ENCODE measurements around the gene UBAC1. TPM values are rescaled to one million over a fixed set of nuclear protein-coding genes. Genes with fewer than 3 reads are reported as not detected.
"Not testable (repeated sequence)": the region's sequence is repeated elsewhere in the genome, so short reads cannot be mapped to it uniquely, and the experiment has no call there.

Gene UBAC1
- total RNA-seq, 6 experiments from 2014 or later, result 15.2 to 27.0 (median 16.5) TPM

DNA sequence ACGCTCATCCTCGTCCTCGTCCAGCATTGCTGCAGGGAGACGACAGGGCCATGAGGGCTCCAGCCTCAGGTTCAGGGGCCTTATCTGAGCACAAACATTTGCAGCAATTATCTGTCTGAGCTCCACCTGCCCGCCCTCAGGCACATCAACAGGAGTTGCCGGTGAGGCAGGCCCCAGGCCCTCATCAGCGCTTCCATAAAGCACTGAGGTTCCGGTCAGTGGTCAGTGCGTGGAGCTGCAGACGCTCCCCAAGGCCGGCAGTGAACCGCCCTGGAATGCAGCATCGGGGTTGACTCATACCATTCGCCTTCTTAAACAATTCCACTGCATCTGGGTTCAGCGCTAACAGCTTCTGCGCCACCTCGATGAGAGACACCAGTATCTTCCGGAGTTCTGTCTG, 15.2 kb downstream of the UBAC1 start:
- no peak overlapping the region for H3K4me3 ChIP-seq
- TF ChIP-seq, protein P1, sequence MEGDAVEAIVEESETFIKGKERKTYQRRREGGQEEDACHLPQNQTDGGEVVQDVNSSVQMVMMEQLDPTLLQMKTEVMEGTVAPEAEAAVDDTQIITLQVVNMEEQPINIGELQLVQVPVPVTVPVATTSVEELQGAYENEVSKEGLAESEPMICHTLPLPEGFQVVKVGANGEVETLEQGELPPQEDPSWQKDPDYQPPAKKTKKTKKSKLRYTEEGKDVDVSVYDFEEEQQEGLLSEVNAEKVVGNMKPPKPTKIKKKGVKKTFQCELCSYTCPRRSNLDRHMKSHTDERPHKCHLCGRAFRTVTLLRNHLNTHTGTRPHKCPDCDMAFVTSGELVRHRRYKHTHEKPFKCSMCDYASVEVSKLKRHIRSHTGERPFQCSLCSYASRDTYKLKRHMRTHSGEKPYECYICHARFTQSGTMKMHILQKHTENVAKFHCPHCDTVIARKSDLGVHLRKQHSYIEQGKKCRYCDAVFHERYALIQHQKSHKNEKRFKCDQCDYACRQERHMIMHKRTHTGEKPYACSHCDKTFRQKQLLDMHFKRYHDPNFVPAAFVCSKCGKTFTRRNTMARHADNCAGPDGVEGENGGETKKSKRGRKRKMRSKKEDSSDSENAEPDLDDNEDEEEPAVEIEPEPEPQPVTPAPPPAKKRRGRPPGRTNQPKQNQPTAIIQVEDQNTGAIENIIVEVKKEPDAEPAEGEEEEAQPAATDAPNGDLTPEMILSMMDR (IDR thresholded peaks at IDR 0.05), result no peak
- TF ChIP-seq POLR2A (IDR thresholded peaks at IDR 0.05), result no peak
- intact Hi-C loops (cut with DNase I), result no loop called here
- no peaks in the 10 kb centered on the region for H3K27me3 ChIP-seq
- no peaks in the 10 kb centered on the region for H3K9me3 ChIP-seq
- DNase-seq, result no peak
- no peak for ATAC-seq
- no peaks in the 10 kb centered on the region for H3K4me1 ChIP-seq
- whole genome bisulfite sequencing (ENCODE audit: insufficient coverage, low coverage, low lambda C conversion rate, missing lambda C conversion rate), result no CpG with 5 or more reads among the region's 18 CpGs
- H3K36me3 ChIP-seq, result peaks cover 0 to 65% (median 22%) of the 10 kb centered on the region in 4 donors
- no peak overlapping the region for H3K27ac ChIP-seq

DNA sequence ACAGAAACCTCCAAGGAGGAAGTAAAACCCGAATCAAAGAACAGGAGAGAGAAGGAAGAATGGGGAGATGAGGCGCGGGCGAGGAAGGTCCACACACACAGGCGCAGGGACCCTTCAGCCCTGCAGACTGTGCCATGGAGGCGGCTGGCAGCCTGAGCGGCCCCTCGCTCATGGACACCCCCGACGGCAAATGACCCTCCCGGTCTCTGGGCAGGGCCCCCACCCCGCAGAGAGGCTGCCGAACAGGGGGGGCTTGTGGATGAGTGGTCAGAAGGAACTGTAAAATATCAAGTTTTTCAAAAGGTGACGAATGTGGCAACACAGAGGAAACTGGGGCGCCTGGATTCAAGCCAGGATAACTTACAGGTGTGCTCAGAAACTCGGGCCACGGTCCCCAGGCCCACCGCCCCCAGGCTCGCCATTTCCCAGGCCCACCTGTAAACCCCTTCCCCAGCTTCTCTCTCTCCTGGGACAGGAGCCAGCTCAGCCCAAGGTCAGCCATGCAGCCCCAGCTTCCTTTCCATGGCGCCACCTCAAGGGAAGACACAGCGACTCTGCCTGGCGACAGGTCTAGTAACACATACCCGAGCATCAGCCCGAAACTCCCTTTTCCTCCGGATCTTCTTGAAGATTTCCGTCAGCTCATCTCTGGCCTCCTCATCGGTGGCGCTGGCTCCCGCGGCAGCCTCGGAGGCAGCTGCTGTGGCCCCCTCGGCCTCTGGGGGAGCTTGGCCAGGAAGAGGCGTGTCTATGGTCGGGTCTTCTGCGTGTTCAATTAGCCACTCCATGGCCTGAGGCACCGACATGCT, 16.5 kb downstream of the UBAC1 start:
- H3K4me3 ChIP-seq, result no peak overlapping the region
- TF ChIP-seq, protein P1 (IDR thresholded peaks at IDR 0.05), result no peak
- no peak for TF ChIP-seq POLR2A (IDR thresholded peaks at IDR 0.05)
- intact Hi-C loops (cut with DNase I), result no loop called here
- H3K4me1 ChIP-seq, result no peaks in the 10 kb centered on the region
- no peak for ATAC-seq
- no peak overlapping the region for H3K27ac ChIP-seq
- 95% methylated on average over 4 of the region's 36 CpGs for WGBS (ENCODE audit: insufficient coverage, low coverage, low lambda C conversion rate, missing lambda C conversion rate)
- peaks cover 0 to 66% (median 22%) of the 10 kb centered on the region in 4 donors for H3K36me3 ChIP-seq
- H3K27me3 ChIP-seq, result no peaks in the 10 kb centered on the region
- no peak for DNase-seq
- no peaks in the 10 kb centered on the region for H3K9me3 ChIP-seq

DNA sequence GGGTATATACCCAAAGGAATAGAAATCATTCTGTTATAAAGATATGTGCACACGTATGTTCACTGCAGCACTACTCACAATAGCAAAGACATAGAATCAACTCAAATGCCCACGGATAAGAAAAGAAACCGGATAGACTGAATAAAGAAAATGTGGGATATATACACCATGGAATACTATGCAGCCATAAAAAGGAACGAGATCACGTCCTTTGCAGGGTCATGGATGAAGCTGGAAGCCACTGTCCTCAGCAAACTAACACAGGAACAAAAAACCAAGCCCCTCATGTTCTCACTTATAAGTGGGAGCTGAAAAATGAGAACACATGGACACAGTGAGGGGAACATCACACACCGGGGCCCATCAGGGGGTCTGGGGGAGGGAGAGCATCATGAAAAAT, 17.6 kb downstream of the UBAC1 start:
- H3K27ac ChIP-seq; H3K4me3 ChIP-seq; DNase-seq; ATAC-seq; H3K27me3 ChIP-seq; intact Hi-C loops (cut with DNase I); H3K9me3 ChIP-seq; H3K4me1 ChIP-seq: not testable (repeated sequence)
- 93% methylated on average over 5 of the region's 6 CpGs for WGBS (ENCODE audit: insufficient coverage, low coverage, low lambda C conversion rate, missing lambda C conversion rate)
- peaks cover 0 to 71% (median 22%) of the 10 kb centered on the region in 4 donors for H3K36me3 ChIP-seq

DNA sequence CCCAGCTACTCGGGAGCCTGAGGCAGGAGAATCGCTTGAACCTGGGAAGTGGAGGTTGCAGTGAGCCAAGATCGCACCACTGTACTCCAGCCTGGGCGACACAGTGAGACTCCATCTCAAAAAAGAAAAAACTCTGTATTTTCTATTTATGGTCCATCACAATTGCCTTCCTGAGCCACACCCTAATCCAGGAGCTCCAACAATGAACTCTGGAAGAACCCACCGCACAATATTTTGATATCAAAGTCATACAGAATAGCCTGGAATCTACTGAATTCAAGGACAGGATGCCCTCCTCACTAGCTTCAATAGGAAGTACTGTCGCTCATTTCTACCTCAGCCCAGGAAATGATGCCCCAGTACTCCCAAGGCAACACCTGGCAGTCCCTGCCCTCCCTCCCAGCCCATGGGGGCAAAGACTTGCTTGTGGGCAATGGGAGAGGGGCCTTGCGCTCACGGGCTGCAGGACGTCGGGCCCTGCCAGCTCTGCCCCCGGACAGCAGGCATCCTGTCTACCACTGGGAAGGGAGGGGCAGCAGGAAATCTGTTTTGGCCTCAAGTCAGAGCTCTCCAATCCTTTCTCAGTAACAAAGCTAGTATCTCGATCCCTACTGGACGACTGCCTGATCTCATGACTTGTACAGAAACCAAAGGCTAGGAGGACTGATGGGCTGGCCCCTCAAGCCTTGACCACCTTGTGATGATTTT, 19.7 kb downstream of the UBAC1 start:
- Histone ChIP-seq H3K27me3 (no peaks in the 10 kb centered on the region), H3K36me3 (peaks cover 0 to 72% (median 25%) of the 10 kb centered on the region in 4 donors), H3K27ac (no peak overlapping the region), H3K4me3 (no peak overlapping the region), H3K9me3 (no peaks in the 10 kb centered on the region), H3K4me1 (no peaks in the 10 kb centered on the region)
- no peak for TF ChIP-seq POLR2A (IDR thresholded peaks at IDR 0.05)
- TF ChIP-seq, protein P1 (IDR thresholded peaks at IDR 0.05), result no peak
- intact Hi-C loops (cut with DNase I), result no loop called here
- ATAC-seq (peak in 3 of 4 donors; percentile 14 to 22 (median 22)), DNase-seq (no peak)
- 63% methylated on average over 4 of the region's 13 CpGs for WGBS (ENCODE audit: insufficient coverage, low coverage, low lambda C conversion rate, missing lambda C conversion rate)
